GM18508 (cell line): ENCODE data around the gene PSMC5.
"Not testable (repeated sequence)": the region's sequence is repeated elsewhere in the genome, so short reads cannot be mapped to it uniquely, and the experiment has no call there.

Experiments used
- ATAC-seq: cut with Tn5 transposase; IDR thresholded peaks from one replicate; pipeline ENCODE4 v1.9.1; 2021; ENCODE audit warnings: moderate number of reproducible peaks; ENCODE audit not compliant: insufficient read depth, unreplicated experiment

The PSMC5 gene

GRCh38 chr17:63856425-63856824 is 29.2 kb downstream of the PSMC5 start:
- ATAC-seq = not testable (repeated sequence)

GRCh38 chr17:63859257-63859656 is 32.0 kb downstream of the PSMC5 start:
- ATAC-seq = no peak

GRCh38 chr17:63866625-63867024 is 39.4 kb downstream of the PSMC5 start:
- ATAC-seq = not testable (repeated sequence)

- ATAC-seq = not testable (repeated sequence)
Observed at GRCh38 chr17:63869491-63870291, 42.5 kb downstream of the PSMC5 start.

- ATAC-seq = not testable (repeated sequence)
Observed at GRCh38 chr17:63870292-63870665, 43.0 kb downstream of the PSMC5 start.

- ATAC-seq = not testable (repeated sequence)
Observed at GRCh38 chr17:63871646-63872365, 44.6 kb downstream of the PSMC5 start.

- not testable (repeated sequence) for ATAC-seq
Observed at GRCh38 chr17:63873577-63873976, 46.3 kb downstream of the PSMC5 start, which contains the start of gene CSH2. TSS of gene CSH2 (minus strand) at chr17:63873677. CDS start at chr17:63873614, 63 bp downstream.

GRCh38 chr17:63874061-63874626 is 46.9 kb downstream of the PSMC5 start:
- not testable (repeated sequence) for ATAC-seq

GRCh38 chr17:63874693-63875092 is 47.5 kb downstream of the PSMC5 start:
- ATAC-seq = not testable (repeated sequence)

GRCh38 chr17:63878413-63878812 is 51.2 kb downstream of the PSMC5 start:
- ATAC-seq = not testable (repeated sequence)

- ATAC-seq = no peak
Observed at GRCh38 chr17:63880706-63881105, 53.5 kb downstream of the PSMC5 start.

GRCh38 chr17:63881337-63881736 is 54.1 kb downstream of the PSMC5 start:
- not testable (repeated sequence) for ATAC-seq
